CD4-positive, alpha-beta T cell treated with Interleukin-6 for 4 hours (primary cell): ENCODE measurements around the gene MILR1.

Source experiments
- DNase-seq: peaks from one replicate; pipeline ENCODE4 v3.0.0-alpha.2; 2020; ENCODE audit warnings: mixed read lengths

Gene MILR1

DNA sequence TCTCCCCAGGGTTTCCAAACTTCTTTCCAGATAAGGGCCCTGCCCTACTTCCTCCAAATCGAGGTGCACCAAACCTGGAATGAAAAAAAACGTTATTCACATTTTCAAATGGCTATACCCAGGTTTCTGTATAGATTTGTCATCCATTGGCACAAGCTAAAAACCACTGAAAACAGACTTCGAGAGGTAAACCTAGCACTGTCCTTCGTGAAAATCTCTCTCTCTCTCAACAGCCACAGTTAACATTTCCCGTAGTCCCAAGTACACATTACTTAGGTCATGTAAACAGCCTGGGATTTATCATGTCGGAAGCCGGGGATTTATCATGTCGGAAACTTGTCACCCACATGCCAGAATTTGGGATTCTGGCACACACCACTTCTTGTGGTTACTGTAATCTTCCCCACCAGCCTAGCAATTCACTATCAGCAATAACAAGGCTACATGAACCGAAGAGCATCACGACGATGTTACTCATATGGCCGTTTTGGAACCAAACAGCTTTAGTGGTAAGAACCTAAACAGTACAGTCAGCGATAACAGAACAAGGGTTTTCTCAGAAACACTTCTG, 55.9 kb downstream of the MILR1 start:
- DNase-seq, result no peak

DNA sequence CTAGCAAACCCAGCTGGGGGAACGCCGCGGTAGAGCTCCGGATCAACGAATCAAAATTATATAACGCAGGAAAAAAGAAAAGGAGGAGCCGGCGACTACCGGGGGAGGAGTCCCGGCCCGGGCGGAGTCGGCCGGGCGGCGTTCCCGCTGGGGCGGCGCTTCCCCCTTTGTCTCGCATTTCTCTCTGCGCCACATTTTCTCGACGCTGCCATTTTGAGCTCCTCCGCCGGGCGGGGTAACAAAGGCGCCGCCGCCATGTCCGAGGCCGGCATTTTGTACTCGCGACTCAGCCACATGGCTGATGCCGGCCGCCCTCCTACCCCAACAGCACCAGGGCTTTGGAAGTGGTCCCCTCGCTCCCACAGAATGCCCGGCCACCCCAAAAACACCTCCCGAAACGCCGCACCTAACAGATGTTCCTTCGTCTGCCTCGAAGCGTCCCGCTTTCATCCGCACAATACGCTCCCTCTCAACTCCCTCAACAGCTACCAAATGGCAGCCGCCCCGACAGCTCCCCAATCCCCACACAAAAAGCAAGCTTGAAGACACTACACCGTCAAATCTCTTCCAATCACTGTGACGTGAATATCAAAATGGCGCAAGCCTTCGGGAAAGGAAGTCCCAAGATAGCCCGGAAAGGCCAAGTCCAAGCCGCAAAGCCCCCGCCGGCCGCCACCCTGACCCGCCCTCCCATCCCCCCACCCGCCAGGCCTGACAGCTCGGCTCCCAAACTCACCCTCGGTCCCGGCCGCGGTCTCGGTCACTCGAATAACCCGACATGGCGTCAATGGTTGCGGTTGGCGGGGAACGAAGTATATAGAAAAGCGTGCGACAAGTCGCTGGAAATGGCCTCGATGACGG, 56.7 kb downstream of the MILR1 start:
- DNase-seq, result peak; percentile 91

DNA sequence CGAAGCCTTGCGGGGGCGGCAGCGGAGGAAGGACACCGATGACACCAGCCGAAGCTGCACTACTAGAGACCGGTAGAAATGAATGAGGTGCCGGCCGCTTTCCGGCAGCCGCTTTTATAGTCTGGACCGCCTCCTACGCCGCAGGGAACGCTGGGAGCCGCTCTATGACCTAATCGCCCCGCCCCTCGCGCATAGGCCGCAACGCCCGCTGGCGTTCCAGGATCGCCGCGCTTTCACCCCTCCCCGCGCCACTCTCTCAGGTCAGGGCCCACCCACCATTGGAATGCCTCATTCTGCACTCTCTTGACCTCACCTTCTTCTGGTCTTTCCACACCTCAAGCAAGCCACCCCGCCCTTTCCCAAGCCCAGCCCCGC, 57.3 kb downstream of the MILR1 start, which contains the start of gene DDX5:
Gene DDX5 (minus strand): TSS at position 89 of the 375 bp plus-strand sequence. CDS start 170 bp downstream, outside the sequence.
- DNase-seq, result peak; percentile 98

DNA sequence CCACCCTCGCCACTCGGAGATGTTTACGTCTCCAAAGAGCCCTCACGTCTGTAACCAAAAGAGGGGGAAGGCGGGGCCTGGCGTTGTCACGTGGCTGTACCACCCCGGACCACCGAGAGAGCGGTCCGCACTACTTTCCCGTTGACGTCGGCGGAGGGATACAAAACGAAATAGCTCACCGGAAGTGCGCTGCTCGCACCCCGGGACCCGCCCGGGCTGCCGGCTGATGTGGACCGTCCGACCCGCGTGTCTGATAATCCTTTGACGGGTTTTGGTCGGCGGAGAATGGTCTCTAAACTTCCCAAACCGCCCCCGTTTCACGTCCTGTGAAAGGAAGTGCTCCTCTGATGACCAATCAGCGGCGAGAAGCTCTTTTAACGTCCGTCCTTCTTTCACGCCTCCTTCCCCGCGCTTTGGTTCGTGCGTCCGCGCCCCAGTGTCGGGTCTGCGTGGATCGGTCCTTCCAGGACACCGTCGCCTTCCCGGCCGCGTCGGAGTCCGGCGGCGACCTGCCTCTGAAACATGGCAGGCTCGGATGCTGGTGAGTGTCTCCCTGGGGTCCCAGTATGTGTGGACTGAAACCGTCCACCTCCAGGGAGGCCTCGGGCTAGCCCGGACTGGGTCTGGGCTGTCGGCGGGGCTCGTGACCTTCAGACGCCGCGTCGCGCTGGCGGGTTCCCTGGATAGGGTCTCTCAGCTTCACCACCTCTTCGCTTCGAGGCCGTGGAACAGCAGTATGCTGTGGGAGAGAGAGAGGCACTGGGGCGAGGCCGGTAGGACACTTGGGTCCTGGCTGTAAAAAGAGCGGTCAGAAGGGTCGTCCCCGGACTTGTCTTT, 57.9 kb downstream of the MILR1 start, which contains the start of gene CEP95:
Gene CEP95 (plus strand): TSS at position 402 of the 837 bp plus-strand sequence. CDS start 121 bp downstream, at position 523.
- DNase-seq, result peak; percentile 97

DNA sequence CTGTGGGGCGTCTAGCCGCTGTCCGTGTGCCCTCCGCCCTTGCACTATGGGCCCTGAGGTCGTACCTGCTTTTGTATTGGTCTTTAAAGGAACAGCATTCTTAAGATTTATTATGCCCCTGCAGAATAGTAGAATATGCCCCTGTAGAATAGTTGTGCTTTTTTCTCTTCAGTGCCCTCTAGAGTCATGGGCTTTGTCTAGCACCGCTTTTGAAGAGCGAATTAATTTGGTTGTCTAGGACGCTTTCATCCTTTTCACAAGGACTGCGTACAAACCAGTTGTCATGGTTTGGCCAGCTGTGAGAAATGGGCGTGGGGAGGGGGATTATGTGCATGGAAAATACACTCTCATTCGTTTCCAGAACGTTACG, 58.5 kb downstream of the MILR1 start:
- DNase-seq, result peak; percentile 35

DNA sequence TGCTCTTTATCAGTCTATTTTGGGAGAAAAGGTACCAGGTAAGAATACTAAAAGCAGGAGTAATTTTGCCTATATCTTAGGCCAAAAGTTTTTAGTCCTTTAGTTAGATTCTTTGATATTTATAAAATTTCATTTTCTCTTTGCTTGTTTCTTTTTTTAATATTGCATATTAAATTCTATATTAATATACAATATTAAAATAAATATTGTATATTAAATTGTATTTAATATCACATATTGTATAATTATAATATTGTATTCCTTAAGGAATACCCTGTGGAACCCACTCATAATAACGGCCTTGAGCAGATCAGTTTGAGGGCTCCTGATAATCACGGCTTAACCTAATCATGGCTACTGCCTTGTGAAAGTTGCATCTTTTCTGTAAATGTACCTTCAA, 59.8 kb downstream of the MILR1 start:
- no peak for DNase-seq

DNA sequence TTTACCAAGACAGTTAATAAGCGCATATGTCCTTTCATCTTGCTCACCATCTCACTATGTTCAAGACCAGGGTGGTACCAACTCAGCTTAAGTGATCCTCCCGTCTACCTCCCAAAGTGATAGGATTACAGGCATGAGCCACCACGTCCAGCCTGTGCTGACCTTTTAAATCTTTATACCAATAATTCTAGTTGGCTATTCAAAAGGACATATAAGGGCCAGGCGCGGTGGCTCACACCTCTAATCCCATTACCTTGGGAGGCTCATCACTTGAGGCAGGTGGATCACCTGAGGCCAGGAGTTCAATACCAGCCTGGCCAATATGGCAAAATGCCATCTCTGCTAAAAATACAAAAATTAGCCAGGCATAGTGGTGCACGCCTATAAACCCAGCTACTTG, 60.3 kb downstream of the MILR1 start:
- no peak for DNase-seq

DNA sequence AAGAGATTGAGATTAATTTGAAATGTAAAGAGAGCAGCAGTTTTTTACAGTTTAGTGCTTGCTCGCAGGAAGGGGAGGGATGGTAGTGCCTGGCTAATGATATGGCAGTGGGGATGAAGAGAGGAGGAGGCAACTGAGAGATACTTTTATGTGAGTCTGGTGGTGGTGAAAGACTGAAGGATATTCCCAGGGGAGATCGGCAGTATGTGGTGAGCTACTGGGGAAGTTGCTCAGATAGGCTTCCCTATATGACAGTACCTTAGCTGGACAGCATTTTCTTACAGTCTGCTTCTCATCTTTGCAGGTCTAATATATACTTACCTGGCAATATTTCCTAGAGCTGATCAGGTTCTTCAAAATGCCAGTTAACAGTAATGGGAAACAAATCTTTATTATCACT, 66.5 kb downstream of the MILR1 start:
- DNase-seq, result no peak

DNA sequence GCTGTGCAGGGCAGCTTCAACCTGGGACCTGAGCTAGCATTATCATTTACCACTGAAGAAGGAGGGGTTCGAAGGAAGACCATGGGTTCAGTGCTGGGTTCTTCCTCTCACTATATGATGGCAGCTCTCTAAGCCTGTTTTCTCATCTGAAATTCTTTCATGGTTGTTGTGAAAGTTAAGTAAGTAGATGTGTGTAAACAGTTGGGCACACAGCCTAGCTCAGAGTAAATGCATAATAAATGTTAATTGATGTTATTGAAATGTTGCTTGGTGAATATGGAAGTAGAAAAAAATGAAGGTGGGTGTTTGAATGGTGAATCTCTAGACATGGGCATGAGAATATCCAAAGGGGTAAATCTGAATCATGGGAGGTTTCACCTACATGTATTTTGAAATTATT, 66.9 kb downstream of the MILR1 start:
- no peak for DNase-seq
